ENCODE results near the gene ZBTB44. TPM values are rescaled to one million over a fixed set of nuclear protein-coding genes. Genes with fewer than 3 reads are reported as not detected.

The ZBTB44 gene
- total RNA-seq, 2 donors from 2014 or later: 25.4 to 32.9 TPM

DNA sequence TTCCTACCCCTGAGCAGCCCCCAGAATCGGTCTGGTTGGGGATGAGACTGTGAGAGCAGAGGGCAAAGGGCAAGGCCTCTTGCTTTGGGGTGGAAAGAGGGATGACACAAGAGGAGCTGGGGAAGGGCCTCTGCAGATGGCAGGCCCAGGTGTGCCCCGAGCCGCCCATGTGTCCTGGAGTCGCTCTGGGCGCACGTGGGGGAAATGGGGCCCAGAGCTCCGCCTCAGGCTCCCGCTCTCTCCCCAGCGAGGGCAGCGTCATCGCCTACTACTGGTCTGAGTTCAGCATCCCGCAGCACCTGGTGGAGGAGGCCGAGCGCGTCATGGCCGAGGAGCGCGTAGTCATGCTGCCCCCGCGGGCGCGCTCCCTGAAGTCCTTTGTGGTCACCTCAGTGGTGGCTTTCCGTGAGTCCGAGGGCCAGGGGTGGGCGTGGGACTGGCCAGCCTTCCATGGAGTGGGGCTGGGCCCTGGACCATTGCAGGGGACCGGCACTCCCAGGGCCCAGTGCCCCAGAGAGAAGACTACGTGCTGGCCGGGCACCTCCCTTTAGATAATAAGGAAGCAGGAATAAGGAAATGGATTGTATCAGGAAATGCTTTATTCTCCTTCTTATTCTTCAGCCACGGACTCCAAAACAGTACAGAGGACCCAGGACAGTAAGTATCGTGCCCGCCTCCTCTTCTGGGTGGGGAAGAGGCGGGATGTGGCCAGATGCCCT is 125.1 kb downstream of the ZBTB44 start:
- H3K4me3 ChIP-seq: no peak overlapping the region
- ATAC-seq (no peak), DNase-seq (no peak)
- H3K4me1 ChIP-seq: peaks cover 18% of the 10 kb centered on the region
- TF ChIP-seq POLR2A (IDR thresholded peaks at IDR 0.05): no peak
- TF ChIP-seq, protein P1, sequence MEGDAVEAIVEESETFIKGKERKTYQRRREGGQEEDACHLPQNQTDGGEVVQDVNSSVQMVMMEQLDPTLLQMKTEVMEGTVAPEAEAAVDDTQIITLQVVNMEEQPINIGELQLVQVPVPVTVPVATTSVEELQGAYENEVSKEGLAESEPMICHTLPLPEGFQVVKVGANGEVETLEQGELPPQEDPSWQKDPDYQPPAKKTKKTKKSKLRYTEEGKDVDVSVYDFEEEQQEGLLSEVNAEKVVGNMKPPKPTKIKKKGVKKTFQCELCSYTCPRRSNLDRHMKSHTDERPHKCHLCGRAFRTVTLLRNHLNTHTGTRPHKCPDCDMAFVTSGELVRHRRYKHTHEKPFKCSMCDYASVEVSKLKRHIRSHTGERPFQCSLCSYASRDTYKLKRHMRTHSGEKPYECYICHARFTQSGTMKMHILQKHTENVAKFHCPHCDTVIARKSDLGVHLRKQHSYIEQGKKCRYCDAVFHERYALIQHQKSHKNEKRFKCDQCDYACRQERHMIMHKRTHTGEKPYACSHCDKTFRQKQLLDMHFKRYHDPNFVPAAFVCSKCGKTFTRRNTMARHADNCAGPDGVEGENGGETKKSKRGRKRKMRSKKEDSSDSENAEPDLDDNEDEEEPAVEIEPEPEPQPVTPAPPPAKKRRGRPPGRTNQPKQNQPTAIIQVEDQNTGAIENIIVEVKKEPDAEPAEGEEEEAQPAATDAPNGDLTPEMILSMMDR (IDR thresholded peaks at IDR 0.05): no peak
- peaks cover 0 to 4% of the 10 kb centered on the region in 2 donors for H3K36me3 ChIP-seq (replicated peaks in 1 of 2; ENCODE audit: insufficient read depth in 1 of 2, low read depth in 2 of 2)
- intact Hi-C loops (cut with DNase I): no loop called here
- H3K9me3 ChIP-seq: no peaks in the 10 kb centered on the region
- WGBS, 2 donors: 85 to 91% methylated on average over 8 to 31 of the region's 32 CpGs
- peak overlapping the region in 1 of 4 donors; percentile 46 for H3K27ac ChIP-seq
- H3K27me3 ChIP-seq: no peaks in the 10 kb centered on the region

DNA sequence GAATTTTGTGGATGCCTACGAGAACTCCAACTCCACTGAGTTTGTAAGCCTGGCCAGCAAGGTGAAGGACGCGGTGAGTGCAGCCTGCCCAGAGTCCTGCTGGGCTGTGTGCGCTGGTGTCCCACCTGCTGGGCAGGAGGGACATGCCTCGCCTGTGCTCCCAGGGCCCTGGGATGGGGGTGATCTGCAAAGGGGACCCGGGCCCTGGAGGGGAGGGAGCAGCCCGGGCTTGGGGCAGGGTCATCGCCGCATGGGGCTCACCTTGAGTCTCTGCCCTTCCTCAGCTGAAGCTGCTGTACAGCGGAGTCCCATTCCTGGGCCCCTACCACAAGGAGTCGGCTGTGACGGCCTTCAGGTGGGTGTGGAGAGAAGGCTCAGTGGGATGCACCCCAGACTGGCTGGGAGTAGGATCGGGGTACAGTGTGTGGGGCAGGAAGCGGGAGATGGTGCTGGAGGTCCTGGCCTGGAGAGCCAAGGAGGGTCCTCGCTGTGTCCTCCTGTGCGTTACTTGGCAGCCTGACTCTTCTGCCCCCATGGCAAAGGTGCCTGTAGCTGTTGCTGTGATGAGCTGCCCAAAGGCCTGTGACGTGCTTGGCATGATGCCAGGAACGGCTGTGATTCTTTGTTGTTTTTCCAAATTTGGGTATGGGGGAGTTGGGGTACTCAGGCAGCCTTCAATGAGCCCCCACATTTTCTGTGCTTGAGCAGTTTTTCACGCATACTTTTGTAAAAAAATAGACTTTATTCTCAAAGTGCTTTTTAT is 126.0 kb downstream of the ZBTB44 start:
- Histone ChIP-seq H3K27me3 (no peaks in the 10 kb centered on the region), H3K4me3 (no peak overlapping the region), H3K36me3 (replicated peaks in 1 of 2; ENCODE audit: insufficient read depth in 1 of 2, low read depth in 2 of 2) (no peaks in the 10 kb centered on the region), H3K27ac (peak overlapping the region in 1 of 4 donors; percentile 46), H3K9me3 (no peaks in the 10 kb centered on the region), H3K4me1 (peaks cover 20% of the 10 kb centered on the region)
- TF ChIP-seq POLR2A (IDR thresholded peaks at IDR 0.05): no peak
- TF ChIP-seq, protein P1 (IDR thresholded peaks at IDR 0.05): no peak
- intact Hi-C loops (cut with DNase I): no loop called here
- ATAC-seq (no peak), DNase-seq (no peak)
- WGBS, 2 donors: 84 to 86% methylated on average over 12 to 19 of the region's 19 CpGs

DNA sequence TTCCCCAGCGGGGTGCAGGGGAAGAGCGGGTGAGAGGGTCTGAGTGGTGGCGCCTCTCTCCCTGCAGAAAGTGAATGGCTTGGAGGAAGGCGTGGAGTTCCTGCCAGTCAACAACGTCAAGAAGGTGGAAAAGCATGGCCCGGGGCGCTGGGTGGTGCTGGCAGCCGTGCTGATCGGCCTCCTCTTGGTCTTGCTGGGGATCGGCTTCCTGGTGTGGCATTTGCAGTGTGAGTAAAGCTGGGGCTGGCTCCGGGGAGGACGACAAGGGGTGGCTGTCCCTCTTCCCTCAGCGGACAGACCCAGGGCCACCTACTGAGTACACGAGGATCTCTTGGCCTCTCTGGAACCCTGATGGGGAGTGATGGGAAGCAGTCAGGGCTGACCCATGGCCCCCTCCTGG is 126.7 kb downstream of the ZBTB44 start:
- Histone ChIP-seq H3K36me3 (replicated peaks in 1 of 2; ENCODE audit: insufficient read depth in 1 of 2, low read depth in 2 of 2) (no peaks in the 10 kb centered on the region), H3K4me1 (peaks cover 24% of the 10 kb centered on the region), H3K27ac (no peak overlapping the region), H3K9me3 (no peaks in the 10 kb centered on the region), H3K27me3 (no peaks in the 10 kb centered on the region), H3K4me3 (no peak overlapping the region)
- intact Hi-C loops (cut with DNase I): no loop called here
- 87 to 92% methylated on average over 10 to 14 of the region's 14 CpGs for WGBS, 2 donors
- ATAC-seq (no peak), DNase-seq (no peak)
- TF ChIP-seq, protein P1 (IDR thresholded peaks at IDR 0.05): no peak
- TF ChIP-seq POLR2A (IDR thresholded peaks at IDR 0.05): no peak

DNA sequence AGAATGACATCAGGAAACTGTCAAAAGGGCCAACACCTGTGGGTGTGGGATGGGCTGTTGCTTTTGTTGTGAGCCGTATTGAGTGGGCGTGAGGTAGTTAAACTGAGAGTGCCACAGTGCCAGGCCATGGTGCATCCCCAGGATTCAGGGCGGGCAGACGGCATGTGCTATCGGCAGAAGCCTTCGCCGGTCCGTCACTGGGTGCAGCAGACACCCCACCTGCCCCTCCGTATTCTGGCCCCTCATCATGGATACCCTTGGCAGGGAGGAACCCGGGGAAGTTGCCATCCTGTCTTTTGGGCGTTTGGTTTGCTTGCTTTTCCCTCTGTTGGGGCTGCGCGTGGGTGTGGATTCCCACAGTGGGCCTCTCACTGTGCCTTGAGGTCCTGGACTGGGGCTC is 127.6 kb downstream of the ZBTB44 start:
- intact Hi-C loops (cut with DNase I): no loop called here
- WGBS, 2 donors: 87 to 93% methylated on average over 6 to 13 of the region's 13 CpGs
- H3K4me1 ChIP-seq: peaks cover 26% of the 10 kb centered on the region
- H3K27ac ChIP-seq: no peak overlapping the region
- TF ChIP-seq, protein P1 (IDR thresholded peaks at IDR 0.05): no peak
- no peak for TF ChIP-seq POLR2A (IDR thresholded peaks at IDR 0.05)
- ATAC-seq (no peak), DNase-seq (no peak)
- H3K36me3 ChIP-seq (replicated peaks in 1 of 2; ENCODE audit: insufficient read depth in 1 of 2, low read depth in 2 of 2): no peaks in the 10 kb centered on the region
- H3K9me3 ChIP-seq: no peaks in the 10 kb centered on the region
- no peaks in the 10 kb centered on the region for H3K27me3 ChIP-seq
- H3K4me3 ChIP-seq: no peak overlapping the region

Data from body of pancreas (tissue), 4 donors.